SK-N-MC (cell line): ENCODE results near the gene CEP126.

ENCODE experiments used
- EZH2 ChIP-seq: fragments of 200-600 bp; sonication (generic); IDR thresholded peaks from one replicate; pipeline ENCODE4 v1.6.1; 2017; ENCODE audit warnings: antibody characterized with exemption
- FOXP2 ChIP-seq: optimal IDR thresholded peaks from 2 replicates; pipeline ENCODE3; 2011; ENCODE audit warnings: mild to moderate bottlenecking, moderate library complexity; ENCODE audit not compliant: insufficient read depth; ENCODE audit errors: extremely low read length, control extremely low read depth
- POLR2AphosphoS5 ChIP-seq: IDR thresholded peaks from 2 replicates; pipeline ENCODE4 v1.6.1; 2012; ENCODE audit warnings: mild to moderate bottlenecking, low read depth, low read length, borderline replicate concordance

DNA sequence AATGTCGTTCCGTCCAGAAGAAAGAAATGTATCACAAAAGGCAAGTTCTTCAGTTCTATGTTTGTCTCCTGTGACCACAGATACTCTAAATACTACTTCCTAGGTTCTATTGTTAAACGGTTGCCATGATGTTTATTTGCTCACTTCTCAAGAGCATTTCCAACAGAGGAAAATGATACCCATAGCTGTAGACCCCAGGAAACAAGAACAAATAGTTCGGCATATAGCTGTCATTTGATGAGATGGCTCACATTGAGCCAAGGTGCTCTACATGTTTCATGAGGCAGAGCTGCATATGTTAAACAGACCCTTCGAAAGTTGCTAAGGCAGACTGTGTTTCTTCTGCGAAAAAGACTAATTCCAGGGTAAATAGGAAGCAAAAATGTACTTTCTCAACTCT is 16.9 kb downstream of the CEP126 start:
- no peak for TF ChIP-seq POLR2AphosphoS5
- TF ChIP-seq EZH2 = no peak
- no peak for TF ChIP-seq FOXP2
